Measurements from ENCODE around the gene STARD13.

The STARD13 gene

GRCh38 chr13:33235078-33235477, 50.5 kb downstream of the STARD13 start:
- no peak for TF ChIP-seq YY1 (IDR thresholded peaks at IDR 0.05; ENCODE audit: low read depth)
- TF ChIP-seq EP300 (IDR thresholded peaks at IDR 0.05; ENCODE audit: borderline replicate concordance), result no peak
- TF ChIP-seq TCF12 (IDR thresholded peaks at IDR 0.05; ENCODE audit: low read depth), result no peak
- TF ChIP-seq CEBPB (IDR thresholded peaks at IDR 0.05), result no peak
- no peak for TF ChIP-seq TEAD4 (IDR thresholded peaks at IDR 0.05)
- no peak for TF ChIP-seq REST (IDR thresholded peaks at IDR 0.05; ENCODE audit: low read depth)
- no peak for TF ChIP-seq ZBTB7A (IDR thresholded peaks at IDR 0.05; ENCODE audit: low read depth)
- TF ChIP-seq TAF1 (IDR thresholded peaks at IDR 0.05; ENCODE audit: low read depth), result no peak

- TF ChIP-seq CEBPB (IDR thresholded peaks at IDR 0.05) (no peak), RAD21 (IDR thresholded peaks at IDR 0.05; ENCODE audit: low read depth) (no peak), MAX (IDR thresholded peaks at IDR 0.05) (no peak), REST (IDR thresholded peaks at IDR 0.05; ENCODE audit: low read depth) (no peak), TCF12 (IDR thresholded peaks at IDR 0.05; ENCODE audit: low read depth) (no peak), FOXM1 (IDR thresholded peaks at IDR 0.05; ENCODE audit: borderline replicate concordance, low read depth) (no peak), EGR1 (IDR thresholded peaks at IDR 0.05) (no peak), TEAD4 (IDR thresholded peaks at IDR 0.05) (no peak), CREB1 (IDR thresholded peaks at IDR 0.05; ENCODE audit: low read depth) (no peak), USF1 (IDR thresholded peaks at IDR 0.05) (no peak), ZBTB7A (IDR thresholded peaks at IDR 0.05; ENCODE audit: low read depth) (no peak), YY1 (IDR thresholded peaks at IDR 0.05; ENCODE audit: low read depth) (no peak), NFIC (IDR thresholded peaks at IDR 0.05) (no peak), EP300 (IDR thresholded peaks at IDR 0.05; ENCODE audit: borderline replicate concordance) (no peak), TAF1 (IDR thresholded peaks at IDR 0.05; ENCODE audit: low read depth) (no peak)
These were observed 52.0 kb downstream of the STARD13 start for GRCh38 chr13:33233547-33233946.

DNA sequence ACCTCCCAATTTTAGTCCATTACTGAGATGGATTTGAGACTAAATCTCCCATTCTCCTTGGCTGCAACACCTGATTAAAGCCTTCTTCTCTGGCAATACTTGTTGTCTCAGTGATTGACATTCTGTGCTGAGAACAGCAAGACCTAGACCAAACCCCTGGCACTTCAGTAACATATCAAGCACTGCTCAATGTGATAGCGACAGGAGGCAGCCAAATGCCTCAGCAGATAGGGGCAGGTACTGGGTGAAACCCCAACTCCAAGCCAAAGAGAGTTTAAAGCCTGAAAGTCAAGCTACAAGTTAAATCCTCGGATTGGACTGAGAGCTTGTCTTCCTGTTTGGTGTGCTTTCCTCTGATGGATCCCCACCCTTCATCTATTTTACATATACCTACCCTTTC, 52.7 kb downstream of the STARD13 start:
- TF ChIP-seq MAX (IDR thresholded peaks at IDR 0.05), result no peak
- TF ChIP-seq CEBPB (IDR thresholded peaks at IDR 0.05), result no peak
- no peak for TF ChIP-seq TCF12 (IDR thresholded peaks at IDR 0.05; ENCODE audit: low read depth)
- no peak for TF ChIP-seq NFIC (IDR thresholded peaks at IDR 0.05)
- no peak for TF ChIP-seq ZBTB7A (IDR thresholded peaks at IDR 0.05; ENCODE audit: low read depth)
- TF ChIP-seq EP300 (IDR thresholded peaks at IDR 0.05; ENCODE audit: borderline replicate concordance), result no peak
- no peak for TF ChIP-seq TAF1 (IDR thresholded peaks at IDR 0.05; ENCODE audit: low read depth)
- TF ChIP-seq FOXM1 (IDR thresholded peaks at IDR 0.05; ENCODE audit: borderline replicate concordance, low read depth), result no peak
- no peak for TF ChIP-seq TEAD4 (IDR thresholded peaks at IDR 0.05)
- TF ChIP-seq USF1 (IDR thresholded peaks at IDR 0.05), result no peak
- TF ChIP-seq REST (IDR thresholded peaks at IDR 0.05; ENCODE audit: low read depth), result no peak
- no peak for TF ChIP-seq YY1 (IDR thresholded peaks at IDR 0.05; ENCODE audit: low read depth)
- no peak for TF ChIP-seq CREB1 (IDR thresholded peaks at IDR 0.05; ENCODE audit: low read depth)

DNA sequence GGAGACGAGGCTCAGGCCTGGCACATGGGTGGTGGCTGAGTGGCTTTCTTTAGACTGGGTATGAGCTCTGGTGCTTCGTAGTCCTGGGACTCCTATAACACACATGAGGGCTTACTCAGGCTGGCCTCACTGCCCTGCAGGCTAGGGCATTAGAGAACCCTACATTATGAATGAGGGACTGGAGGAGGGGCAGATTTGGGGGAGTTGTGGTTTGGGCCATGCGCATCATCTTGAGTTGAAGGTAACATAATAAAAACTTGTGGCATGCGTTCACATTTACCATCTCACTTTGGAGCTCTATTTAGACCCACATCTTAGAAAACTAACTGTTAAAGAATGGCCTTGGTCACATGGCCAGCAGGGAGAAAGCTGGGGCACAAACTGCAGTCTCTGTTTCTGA, 54.2 kb downstream of the STARD13 start:
- TF ChIP-seq EP300 (IDR thresholded peaks at IDR 0.05; ENCODE audit: borderline replicate concordance) (no peak), ZBTB7A (IDR thresholded peaks at IDR 0.05; ENCODE audit: low read depth) (no peak), TEAD4 (IDR thresholded peaks at IDR 0.05) (no peak), RAD21 (IDR thresholded peaks at IDR 0.05; ENCODE audit: low read depth) (no peak), REST (IDR thresholded peaks at IDR 0.05; ENCODE audit: low read depth) (no peak), USF1 (IDR thresholded peaks at IDR 0.05) (no peak), FOXM1 (IDR thresholded peaks at IDR 0.05; ENCODE audit: borderline replicate concordance, low read depth) (no peak), MAX (IDR thresholded peaks at IDR 0.05) (no peak), TAF1 (IDR thresholded peaks at IDR 0.05; ENCODE audit: low read depth) (no peak), EGR1 (IDR thresholded peaks at IDR 0.05) (no peak), TCF12 (IDR thresholded peaks at IDR 0.05; ENCODE audit: low read depth) (no peak)

Measured in Ishikawa (cell line).